Panc1 (cell line): Measurements from ENCODE around the gene SCAF8. TPM values are rescaled to one million over a fixed set of nuclear protein-coding genes. Genes with fewer than 3 reads are reported as not detected.

Experiments used
- ATAC-seq: fragments of 200-7000 bp; cut with Tn5 transposase; 2 replicates; pipeline ENCODE4 v1.9.1; 2020; ENCODE audit warnings: mild to moderate bottlenecking, moderate library complexity
- BruUV-seq: library from RNA; stranded (reverse); fragments of 400-500 nt; replicated peaks from 2 replicates; lab custom pipeline; 2021; lab: Mats Ljungman, UMichigan
- CTCF ChIA-PET: fragments of 300-600 bp; sonication (Branson Sonifier 250); formaldehyde crosslinking; loops from one replicate; lab custom pipeline; 2022; ENCODE audit warnings: antibody characterized with exemption; lab: Charles Lee
- POLR2A ChIA-PET: fragments of 300-600 bp; sonication (Branson Sonifier 250); formaldehyde crosslinking; loops from one replicate; lab custom pipeline; 2022; ENCODE audit warnings: antibody characterized with exemption; lab: Charles Lee
- DNase-seq: peaks from one replicate; pipeline ENCODE4 v3.0.0-alpha.2; 2010; ENCODE audit warnings: low read depth, low spot score
- H3K27ac ChIP-seq: 2 replicates; pipeline ENCODE4 v1.5.1; 2011; ENCODE audit warnings: mild to moderate bottlenecking, low read length, inconsistent platforms
- H3K27me3 ChIP-seq: fragments of 200-500 bp; sonication (Bioruptor generic); 2 replicates; pipeline ENCODE4 v1.6.0; 2014; ENCODE audit warnings: low read length, inconsistent platforms; ENCODE audit not compliant: control insufficient read depth, insufficient read depth
- H3K36me3 ChIP-seq: fragments of 200-500 bp; sonication (Bioruptor generic); 2 replicates; pipeline ENCODE4 v1.5.1; 2014; ENCODE audit warnings: inconsistent platforms, mild to moderate bottlenecking, low read length, moderate library complexity; ENCODE audit not compliant: control insufficient read depth, insufficient read depth
- H3K4me1 ChIP-seq: 2 replicates; pipeline ENCODE4 v1.5.1; 2011; ENCODE audit warnings: inconsistent platforms, mild to moderate bottlenecking, low read length, moderate library complexity; ENCODE audit not compliant: control insufficient read depth, insufficient read depth
- H3K4me3 ChIP-seq, 2 experiments: 2 replicates each; pipeline ENCODE4 v1.5.1; 2011 to 2012; ENCODE audit warnings: low read depth in 2 of 2, low read length in 2 of 2, mild to moderate bottlenecking in 2 of 2, inconsistent platforms in 1 of 2, moderate library complexity in 1 of 2
- H3K9me3 ChIP-seq: fragments of 200-500 bp; sonication (Bioruptor generic); 2 replicates; pipeline ENCODE4 v1.5.1; 2014; ENCODE audit warnings: low read depth, mild to moderate bottlenecking, inconsistent platforms, low read length, moderate library complexity; ENCODE audit not compliant: control insufficient read depth, insufficient read depth
- CTCF ChIP-seq: fragments of 450-650 bp; IDR thresholded peaks from 2 replicates; pipeline ENCODE4 v1.5.1; 2017; ENCODE audit warnings: mild to moderate bottlenecking
- POLR2AphosphoS5 ChIP-seq: IDR thresholded peaks from 2 replicates; pipeline ENCODE4 v1.6.1; 2012; ENCODE audit warnings: mild to moderate bottlenecking, low read depth, low read length, moderate library complexity
- REST ChIP-seq, 2 experiments: IDR thresholded peaks; 2 replicates each; pipeline ENCODE4 v1.6.1; 2011 to 2012; ENCODE audit warnings: low read depth in 2 of 2, control low read depth in 1 of 2, low read length in 1 of 2, mild to moderate bottlenecking in 1 of 2, moderate library complexity in 1 of 2; ENCODE audit not compliant: insufficient read depth in 1 of 2
- SIN3A ChIP-seq: IDR thresholded peaks from 2 replicates; pipeline ENCODE4 v1.6.1; 2012; ENCODE audit warnings: low read depth, mild to moderate bottlenecking, low read length, moderate library complexity, borderline replicate concordance; ENCODE audit not compliant: insufficient read depth
- TCF7L2 ChIP-seq: IDR thresholded peaks from 2 replicates; pipeline ENCODE4 v1.6.1; 2011; ENCODE audit warnings: mild to moderate bottlenecking, low read depth, low read length, inconsistent platforms
- in situ Hi-C: cut with HindIII; loops from 2 replicates; pipeline ENCODE4 v1.10.0; 2016; ENCODE audit warnings: low sequenced_read_pairs, low pct_unique_long_range_greater_than_20kb
- intact Hi-C: fragments of 100-400 bp; cut with micrococcal nuclease; formaldehyde crosslinking; loops from one replicate; pipeline ENCODE4 v1.10.0; 2022; ENCODE audit not compliant: unreplicated experiment
- total RNA-seq: library from RNA; stranded (reverse); gene quantifications from one replicate; pipeline ENCODE4 v1.2.1, GENCODE V29; 2021; ENCODE audit not compliant: unreplicated experiment

The SCAF8 gene
- total RNA-seq, 1 experiment from 2014 or later = 38.9 TPM

- no peaks in the 10 kb centered on the region for H3K9me3 ChIP-seq
- DNase-seq (no peak), ATAC-seq (no peak)
- CTCF ChIA-PET = no interaction called here
- no peak overlapping the region for H3K27ac ChIP-seq
- peaks cover 19% of the 10 kb centered on the region for H3K4me1 ChIP-seq
- POLR2A ChIA-PET = no interaction called here
- intact Hi-C loops (no loop called here), in situ Hi-C loops (no loop called here)
- TF ChIP-seq TCF7L2 (no peak), CTCF (no peak), REST (IDR thresholded peaks at IDR 0.05; ENCODE audit: insufficient read depth in 1 of 2, low read depth in 2 of 2, low read length in 1 of 2) (no peak), SIN3A (no peak), POLR2AphosphoS5 (no peak)
- H3K4me3 ChIP-seq = no peak overlapping the region
- H3K36me3 ChIP-seq = no peaks in the 10 kb centered on the region
- no peaks in the 10 kb centered on the region for H3K27me3 ChIP-seq
- no TSS peak for BruUV-seq
Measured at GRCh38 chr6:154745243-154745642, 12.0 kb downstream of the SCAF8 start.

- H3K36me3 ChIP-seq = no peaks in the 10 kb centered on the region
- H3K4me1 ChIP-seq = peaks cover 13% of the 10 kb centered on the region
- intact Hi-C loops = no loop called here
- in situ Hi-C loops = no loop called here
- DNase-seq = no peak
- H3K27ac ChIP-seq = no peak overlapping the region
- H3K9me3 ChIP-seq = no peaks in the 10 kb centered on the region
- no TSS peak for BruUV-seq
- ChIA-PET POLR2A (no interaction called here), CTCF (no interaction called here)
- no peak for ATAC-seq
- TF ChIP-seq REST (IDR thresholded peaks at IDR 0.05; ENCODE audit: insufficient read depth in 1 of 2, low read depth in 2 of 2, low read length in 1 of 2) (no peak), CTCF (no peak), SIN3A (no peak), POLR2AphosphoS5 (no peak), TCF7L2 (no peak)
- no peaks in the 10 kb centered on the region for H3K27me3 ChIP-seq
- H3K4me3 ChIP-seq = no peak overlapping the region
Measured at GRCh38 chr6:154749341-154749740, 16.1 kb downstream of the SCAF8 start.
